ACC112 (cell line): Measurements from ENCODE around the gene AUTS2.

ENCODE experiments used
- H2AFZ ChIP-seq: fragments of 200-600 bp; sonication (generic); one replicate; pipeline ENCODE4 v1.6.0; 2017; ENCODE audit warnings: antibody characterized with exemption, low read length; ENCODE audit not compliant: unreplicated experiment
- H3K27ac ChIP-seq: fragments of 200-600 bp; sonication (generic); 2 replicates; pipeline ENCODE4 v1.5.1; 2014; ENCODE audit warnings: low read depth, mild to moderate bottlenecking, antibody characterized with exemption, low read length, moderate library complexity
- H3K27me3 ChIP-seq: fragments of 200-600 bp; sonication (generic); 2 replicates; pipeline ENCODE4 v1.6.1; 2014; ENCODE audit warnings: mild to moderate bottlenecking, antibody characterized with exemption, low read length, moderate library complexity, mixed read lengths; ENCODE audit not compliant: insufficient read depth
- H3K36me3 ChIP-seq: fragments of 200-600 bp; sonication (generic); 2 replicates; pipeline ENCODE4 v1.6.1; 2016; ENCODE audit warnings: mild to moderate bottlenecking, antibody characterized with exemption, low read length, moderate library complexity, mixed read lengths; ENCODE audit not compliant: insufficient read depth
- H3K4me1 ChIP-seq: fragments of 200-600 bp; sonication (generic); one replicate; pipeline ENCODE4 v1.6.1; 2016; ENCODE audit warnings: low read length, mixed read lengths; ENCODE audit not compliant: insufficient read depth, unreplicated experiment, control insufficient read depth
- H3K4me3 ChIP-seq: fragments of 200-600 bp; sonication (generic); 2 replicates; pipeline ENCODE4 v1.5.1; 2014; ENCODE audit warnings: mild to moderate bottlenecking, low read depth, low read length
- H3K79me2 ChIP-seq: fragments of 200-600 bp; sonication (generic); one replicate; pipeline ENCODE4 v1.6.0; 2016; ENCODE audit warnings: low read length; ENCODE audit not compliant: control insufficient read depth, unreplicated experiment, insufficient read depth

The AUTS2 gene

GRCh38 chr7:70434376-70434775 lies 836.1 kb downstream of the AUTS2 start:
- Histone ChIP-seq H3K4me3 (no peak overlapping the region), H2AFZ (no peak overlapping the region), H3K27ac (no peak overlapping the region), H3K79me2 (no peaks in the 10 kb centered on the region), H3K4me1 (no peaks in the 10 kb centered on the region), H3K27me3 (no peaks in the 10 kb centered on the region), H3K36me3 (no peaks in the 10 kb centered on the region)

- H3K4me3 ChIP-seq, result no peak overlapping the region
- H3K79me2 ChIP-seq, result no peaks in the 10 kb centered on the region
- no peak overlapping the region for H3K27ac ChIP-seq
- H3K36me3 ChIP-seq, result no peaks in the 10 kb centered on the region
- H2AFZ ChIP-seq, result no peak overlapping the region
- H3K27me3 ChIP-seq, result no peaks in the 10 kb centered on the region
- H3K4me1 ChIP-seq, result no peaks in the 10 kb centered on the region
These were observed 836.5 kb downstream of the AUTS2 start for GRCh38 chr7:70434821-70435220.

DNA sequence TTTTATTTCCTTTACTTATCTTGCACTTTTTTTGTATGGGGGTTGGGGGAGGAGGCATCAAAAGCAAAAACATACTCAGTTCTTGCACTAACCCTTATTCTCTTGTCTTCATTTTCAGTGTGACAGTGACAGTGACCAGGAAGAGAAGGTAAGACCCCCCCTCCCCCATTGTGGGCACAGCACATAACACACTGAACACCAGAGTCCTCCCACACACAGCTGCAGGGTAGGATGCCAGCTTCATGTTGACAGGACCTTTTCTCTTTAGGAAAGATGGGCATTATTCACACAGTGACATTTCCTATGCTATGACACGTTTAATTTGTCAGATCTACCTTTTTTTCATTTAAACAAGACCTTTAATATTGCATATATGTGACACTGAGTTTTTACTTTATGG lies 837.4 kb downstream of the AUTS2 start:
- Histone ChIP-seq H3K4me3 (no peak overlapping the region), H3K79me2 (no peaks in the 10 kb centered on the region), H3K36me3 (no peaks in the 10 kb centered on the region), H2AFZ (no peak overlapping the region), H3K27ac (no peak overlapping the region), H3K4me1 (no peaks in the 10 kb centered on the region), H3K27me3 (no peaks in the 10 kb centered on the region)

DNA sequence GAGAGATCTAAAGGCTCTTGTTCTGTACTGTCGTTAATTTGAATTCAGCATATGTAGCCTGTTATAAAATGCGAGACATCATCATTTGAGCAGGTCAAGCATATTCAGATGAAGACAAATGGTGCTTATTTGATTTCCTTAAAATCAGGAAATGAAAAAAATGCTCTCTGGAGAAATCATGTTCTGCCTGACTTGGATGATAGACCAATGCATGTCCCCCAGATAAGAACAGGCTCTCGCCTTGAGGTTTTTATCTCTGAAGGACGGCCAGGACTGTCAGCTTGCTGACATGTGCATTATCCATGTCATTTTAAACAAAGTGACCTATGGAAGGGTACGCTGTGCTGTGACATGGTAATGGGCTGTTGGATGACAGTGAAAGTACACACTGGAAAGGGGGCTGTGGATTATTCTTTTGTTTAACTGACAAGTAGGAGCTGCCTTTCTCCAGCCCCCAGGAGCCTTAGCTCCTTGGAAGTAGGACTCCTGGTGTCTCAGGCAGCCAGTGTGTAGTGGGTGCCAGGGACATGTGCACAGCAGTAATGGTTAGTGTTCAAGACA lies 838.6 kb downstream of the AUTS2 start:
- no peak overlapping the region for H3K27ac ChIP-seq
- no peaks in the 10 kb centered on the region for H3K36me3 ChIP-seq
- no peak overlapping the region for H2AFZ ChIP-seq
- no peaks in the 10 kb centered on the region for H3K4me1 ChIP-seq
- H3K79me2 ChIP-seq, result no peaks in the 10 kb centered on the region
- H3K27me3 ChIP-seq, result no peaks in the 10 kb centered on the region
- no peak overlapping the region for H3K4me3 ChIP-seq

- Histone ChIP-seq H3K27me3 (no peaks in the 10 kb centered on the region), H3K4me1 (no peaks in the 10 kb centered on the region), H3K4me3 (no peak overlapping the region), H3K27ac (no peak overlapping the region), H2AFZ (no peak overlapping the region), H3K36me3 (no peaks in the 10 kb centered on the region), H3K79me2 (no peaks in the 10 kb centered on the region)
These were observed 841.4 kb downstream of the AUTS2 start for GRCh38 chr7:70439651-70440050.

DNA sequence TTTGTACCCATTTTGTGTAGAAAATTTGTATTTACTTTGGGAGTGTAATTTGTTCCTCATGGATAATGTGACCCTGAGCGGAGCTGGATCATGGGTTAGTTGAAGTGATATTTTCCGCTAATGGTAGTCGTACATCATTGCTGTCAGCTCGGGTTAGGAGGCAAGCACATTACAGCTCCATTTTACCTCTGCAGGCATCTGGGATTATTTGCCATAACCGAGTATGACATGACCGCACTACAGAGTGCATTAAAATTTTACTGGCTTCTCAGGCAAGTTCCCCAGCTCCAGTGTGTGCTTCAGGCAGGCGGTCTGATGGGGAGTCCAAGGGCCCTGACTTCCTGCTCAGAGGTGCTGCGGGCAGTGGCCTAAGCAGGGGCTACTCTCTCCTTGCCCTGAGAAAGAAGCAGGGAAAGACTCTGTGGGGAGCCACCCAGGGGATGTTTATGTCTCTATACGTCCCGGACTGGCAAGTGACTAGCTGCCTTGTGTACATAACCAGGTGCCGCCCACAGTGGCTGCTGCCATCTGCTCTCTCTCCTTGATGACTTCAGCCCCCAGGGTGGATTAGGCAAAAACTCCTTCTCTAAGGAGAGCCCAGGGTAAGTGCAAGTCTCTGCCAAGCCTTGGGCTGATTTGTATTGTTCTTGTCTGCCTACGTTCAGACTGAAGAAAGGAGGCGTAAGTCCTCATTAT lies 848.3 kb downstream of the AUTS2 start:
- H3K4me1 ChIP-seq, result no peaks in the 10 kb centered on the region
- H3K36me3 ChIP-seq, result no peaks in the 10 kb centered on the region
- H2AFZ ChIP-seq, result no peak overlapping the region
- H3K79me2 ChIP-seq, result no peaks in the 10 kb centered on the region
- H3K4me3 ChIP-seq, result no peak overlapping the region
- H3K27me3 ChIP-seq, result no peaks in the 10 kb centered on the region
- H3K27ac ChIP-seq, result no peak overlapping the region

DNA sequence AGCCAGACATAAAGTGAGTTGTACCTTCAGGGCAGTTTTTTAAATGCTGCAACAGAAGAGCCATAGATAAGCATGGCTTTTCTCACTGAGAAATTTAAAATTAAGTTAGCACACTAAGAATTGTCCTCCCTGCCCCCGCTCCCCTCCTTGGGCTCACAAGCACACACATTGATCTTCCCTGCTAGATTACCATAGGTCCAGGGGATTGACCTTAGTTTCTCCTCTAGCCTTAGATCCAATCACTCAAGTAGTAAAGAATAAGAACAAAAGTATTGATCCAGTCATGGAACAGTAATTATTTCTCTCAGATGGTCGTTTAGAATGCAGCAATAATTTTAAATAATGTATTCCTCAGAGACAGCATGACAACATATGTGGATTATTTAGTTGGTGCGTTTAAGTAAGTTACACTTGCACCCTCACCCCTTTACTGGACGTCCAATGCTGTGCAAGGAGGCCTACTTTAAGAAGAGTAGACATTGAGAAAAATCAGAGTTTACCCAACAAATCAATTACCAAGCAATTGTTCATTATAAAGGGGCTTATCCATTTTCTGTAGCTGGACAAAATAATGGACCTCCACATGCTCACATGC lies 850.1 kb downstream of the AUTS2 start:
- H3K4me3 ChIP-seq, result no peak overlapping the region
- no peaks in the 10 kb centered on the region for H3K4me1 ChIP-seq
- no peaks in the 10 kb centered on the region for H3K27me3 ChIP-seq
- no peak overlapping the region for H3K27ac ChIP-seq
- H3K79me2 ChIP-seq, result no peaks in the 10 kb centered on the region
- no peak overlapping the region for H2AFZ ChIP-seq
- H3K36me3 ChIP-seq, result no peaks in the 10 kb centered on the region

GRCh38 chr7:70450731-70451130 lies 852.5 kb downstream of the AUTS2 start:
- H2AFZ ChIP-seq, result no peak overlapping the region
- H3K79me2 ChIP-seq, result no peaks in the 10 kb centered on the region
- no peak overlapping the region for H3K27ac ChIP-seq
- H3K36me3 ChIP-seq, result no peaks in the 10 kb centered on the region
- no peaks in the 10 kb centered on the region for H3K27me3 ChIP-seq
- H3K4me1 ChIP-seq, result no peaks in the 10 kb centered on the region
- no peak overlapping the region for H3K4me3 ChIP-seq

DNA sequence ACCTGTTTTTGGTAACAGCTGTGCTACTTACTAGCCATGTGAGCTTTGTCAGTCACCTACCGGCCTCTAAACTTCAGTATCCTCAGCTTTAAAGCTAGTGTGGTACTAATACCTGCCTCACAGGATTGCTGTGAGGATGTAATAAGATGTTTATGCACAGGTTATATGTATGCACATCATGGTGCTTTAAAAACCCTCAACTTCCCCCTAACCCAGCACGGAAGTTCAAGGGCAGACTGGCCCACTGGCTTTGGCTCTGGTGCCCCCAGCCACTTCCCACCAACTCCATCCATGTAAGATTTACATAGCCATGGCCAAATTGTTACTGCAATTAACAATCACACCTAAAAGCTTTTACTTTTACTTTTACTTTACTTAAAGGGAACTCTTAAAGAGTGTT lies 857.6 kb downstream of the AUTS2 start:
- Histone ChIP-seq H3K4me1 (no peaks in the 10 kb centered on the region), H3K27me3 (no peaks in the 10 kb centered on the region), H3K27ac (no peak overlapping the region), H3K36me3 (no peaks in the 10 kb centered on the region), H3K79me2 (no peaks in the 10 kb centered on the region), H2AFZ (no peak overlapping the region), H3K4me3 (no peak overlapping the region)

- no peak overlapping the region for H3K27ac ChIP-seq
- no peaks in the 10 kb centered on the region for H3K27me3 ChIP-seq
- H2AFZ ChIP-seq, result no peak overlapping the region
- H3K4me1 ChIP-seq, result no peaks in the 10 kb centered on the region
- H3K79me2 ChIP-seq, result no peaks in the 10 kb centered on the region
- H3K36me3 ChIP-seq, result no peaks in the 10 kb centered on the region
- H3K4me3 ChIP-seq, result no peak overlapping the region
These were observed 858.4 kb downstream of the AUTS2 start for GRCh38 chr7:70456719-70457118.

DNA sequence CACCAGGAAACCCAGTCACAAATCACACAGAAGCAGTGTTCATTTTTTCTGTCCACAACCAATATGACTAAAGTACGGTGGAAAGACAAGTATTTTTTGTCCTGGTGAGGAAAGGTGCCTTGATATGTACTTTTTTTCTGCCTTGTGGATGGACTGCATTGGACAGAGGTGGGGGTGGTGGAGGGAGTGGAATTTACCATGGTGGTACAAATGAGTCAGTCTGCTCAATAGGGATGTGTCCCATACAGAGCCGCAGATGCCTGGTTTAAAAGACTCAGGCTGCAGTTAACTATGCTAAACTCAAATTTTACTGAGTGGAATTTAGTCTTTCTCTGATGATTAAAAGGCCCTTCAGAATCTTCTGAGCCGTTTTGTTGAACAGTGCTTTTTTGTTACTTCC lies 859.2 kb downstream of the AUTS2 start:
- Histone ChIP-seq H3K4me3 (no peak overlapping the region), H3K36me3 (no peaks in the 10 kb centered on the region), H3K4me1 (no peaks in the 10 kb centered on the region), H3K27ac (no peak overlapping the region), H3K79me2 (no peaks in the 10 kb centered on the region), H2AFZ (no peak overlapping the region), H3K27me3 (no peaks in the 10 kb centered on the region)
